ENCODE data around the gene LGALS16. TPM values are rescaled to one million over a fixed set of nuclear protein-coding genes. Genes with fewer than 3 reads are reported as not detected.
"Not testable (repeated sequence)": the region's sequence is repeated elsewhere in the genome, so short reads cannot be mapped to it uniquely, and the experiment has no call there.

The LGALS16 gene
- polyA plus RNA-seq, 2 of the 4 experiments (the other 2 are of a cell fraction) = not detected

GRCh38 chr19:39673862-39674261 is 18.1 kb downstream of the LGALS16 start:
- FAIRE-seq = peak; percentile 99
- H3K4me2 ChIP-seq, H3K4me1 ChIP-seq, H3K27ac ChIP-seq, H3K4me3 ChIP-seq, H3K9me3 ChIP-seq: not testable (repeated sequence)
- ChIA-PET CTCF (interaction anchor here (0.6 to 9.4 kb wide), 28 partner anchors 9 to 535 kb away, joined by 3 to 585 read pairs (median 6); partner anchors contain the start of genes DLL3, EID2, EID2B and LGALS16), POLR2A (interaction anchor here (0.9 to 2.9 kb wide), 2 partner anchors 122 to 238 kb away, joined by 3 to 11 read pairs; partner anchors contain the start of gene RPS16)
- peak in 1 of 2 experiments; percentile 26; a peak in 1 of 6 replicates for ATAC-seq
- TF ChIP-seq CTCF (IDR thresholded peaks at IDR 0.05) (peak; percentile 51), SMC3 (IDR thresholded peaks at IDR 0.05) (peak; percentile 38; the same call in 1 of the 3 replicates), RAD21 (conservative IDR thresholded peaks at IDR 0.05 in 1 of 2, IDR thresholded peaks at IDR 0.05 in 1 of 2) (peak; percentile 61 to 71)
- WGBS (ENCODE audit: missing lambda C conversion rate) = 3% methylated on average over 1 of the region's 1 CpG
- peak in 1 of 2 experiments; percentile 49 for DNase-seq (ENCODE audit: low read depth in 1 of 2, low spot score in 1 of 2)

- 30% methylated on average over 3 of the region's 3 CpGs for WGBS (ENCODE audit: missing lambda C conversion rate)
- Histone ChIP-seq H3K9me3 (no peaks in the 10 kb centered on the region), H3K4me1 (peaks cover 10% of the 10 kb centered on the region; the same call in 1 of the 3 replicates), H3K27ac (no peak overlapping the region), H3K4me2 (no peak overlapping the region), H3K4me3 (no peak overlapping the region)
- FAIRE-seq (no peak), ATAC-seq (no peak), DNase-seq (ENCODE audit: low read depth in 1 of 2, low spot score in 1 of 2) (peak in 1 of 2 experiments; percentile 37)
- POLR2A ChIA-PET = interaction anchor here (0.6 kb wide), 1 partner anchor 231 kb away, joined by 6 read pairs; the partner anchor contains the start of gene SUPT5H
- no peak for TF ChIP-seq RFX5 (IDR thresholded peaks at IDR 0.05)
- TF ChIP-seq MAFK (IDR thresholded peaks at IDR 0.05; ENCODE audit: partially characterized antibody) = peak; percentile 45
- TF ChIP-seq BHLHE40 (IDR thresholded peaks at IDR 0.05; ENCODE audit: low read depth, low read length) = no peak
- TF ChIP-seq HEYL (CRISPR knock-in tag; IDR thresholded peaks at IDR 0.05) = no peak
- CTCF ChIA-PET = interaction anchor here (0.6 to 9.4 kb wide), 8 partner anchors 12 to 235 kb away, joined by 3 to 585 read pairs (median 30); partner anchors contain the start of genes EID2 and EID2B
Observed at GRCh38 chr19:39676004-39676403, 20.3 kb downstream of the LGALS16 start.

- CTCF ChIA-PET = interaction anchor here (0.6 to 9.4 kb wide), 7 partner anchors 16 to 703 kb away, joined by 3 to 585 read pairs (median 3); partner anchors contain the start of genes EID2 and PSMC4
- POLR2A ChIA-PET = interaction anchor here (1.2 kb wide), 1 partner anchor 242 kb away, joined by 4 read pairs; the partner anchor contains the start of gene RPS16
- H3K4me3 ChIP-seq = no peak overlapping the region
- peak in 1 of 2 experiments; percentile 28 for DNase-seq (ENCODE audit: low read depth in 1 of 2, low spot score in 1 of 2)
- ATAC-seq = peak in 1 of 2 experiments; percentile 38; a peak in 3 of 6 replicates
- peaks cover 10% of the 10 kb centered on the region; the same call in 1 of the 3 replicates for H3K4me1 ChIP-seq
- H3K27ac ChIP-seq = no peak overlapping the region
- H3K4me2 ChIP-seq = peak overlapping the region; percentile 31; the same call in 1 of the 3 replicates
- WGBS (ENCODE audit: missing lambda C conversion rate) = 69% methylated on average over 10 of the region's 10 CpGs
- FAIRE-seq = peak; percentile 43
- TF ChIP-seq FOSB (CRISPR knock-in tag; IDR thresholded peaks at IDR 0.05) (no peak), HOXB13 (CRISPR knock-in tag; IDR thresholded peaks at IDR 0.05; ENCODE audit: low read depth) (no peak), FOSL2 (IDR thresholded peaks at IDR 0.05) (no peak), FOSL2 (CRISPR knock-in tag; IDR thresholded peaks at IDR 0.05) (no peak), CHD4 (IDR thresholded peaks at IDR 0.05; ENCODE audit: borderline replicate concordance) (no peak), KDM5A (IDR thresholded peaks at IDR 0.05) (no peak), FOXS1 (CRISPR knock-in tag; IDR thresholded peaks at IDR 0.05) (no peak), EP300 (IDR thresholded peaks at IDR 0.05) (no peak), ELK1 (IDR thresholded peaks at IDR 0.05; ENCODE audit: low read depth, low read length) (no peak)
- no peaks in the 10 kb centered on the region for H3K9me3 ChIP-seq
Observed at GRCh38 chr19:39677961-39678889, 22.5 kb downstream of the LGALS16 start.
